22Rv1 (cell line): Measurements from ENCODE around the gene TYMP.

Experiments
- CTCF ChIP-seq: fragments of 450-650 bp; IDR thresholded peaks from 2 replicates; pipeline ENCODE4 v1.5.1; 2017; ENCODE audit warnings: mild to moderate bottlenecking
- ZFX ChIP-seq: fragments of 450-650 bp; IDR thresholded peaks from 2 replicates; pipeline ENCODE4 v1.6.1; 2017; ENCODE audit warnings: antibody characterized with exemption, borderline replicate concordance

- TF ChIP-seq CTCF: no peak
- no peak for TF ChIP-seq ZFX
These were observed 16.6 kb downstream of the TYMP start for GRCh38 chr22:50513175-50513574.
